ENCODE data around the gene EIF4EBP3. TPM values are rescaled to one million over a fixed set of nuclear protein-coding genes. Genes with fewer than 3 reads are reported as not detected.
A peak's percentile ranks its signal among the peaks of the same experiment; 100 is the strongest.

Gene EIF4EBP3
- total and polyA plus RNA-seq, 11 donors, result 4.7 to 34.9 (median 14.6) TPM

GRCh38 chr5:140555747-140556312 is 8.4 kb downstream of the EIF4EBP3 start:
- Histone ChIP-seq H3K27ac (peak overlapping the region in 4 of 12 donors; percentile 89 to 96 (median 94)), H3K36me3 (peaks cover 0 to 51% (median 31%) of the 10 kb centered on the region in 9 donors), H3K9me3 (no peaks in the 10 kb centered on the region), H3K4me1 (peaks cover 0 to 50% (median 31%) of the 10 kb centered on the region in 12 donors), H3K4me3 (peak overlapping the region in 9 of 12 donors; percentile 68 to 99 (median 78)), H3K27me3 (no peaks in the 10 kb centered on the region)
- no peak for TF ChIP-seq POLR2A (IDR thresholded peaks at IDR 0.05)
- TF ChIP-seq CTCF (IDR thresholded peaks at IDR 0.05), result no peak
- ATAC-seq, result no peak
- intact Hi-C loops (cut with DNase I), result loop anchor here in 1 of 10 donors (5.0 kb wide), 1 partner anchor 141 kb away; no protein-coding TSS in a partner anchor
- no peak for DNase-seq
- 77 to 91% (median 86%) methylated on average over 1 of the region's 1 CpG for WGBS, 4 donors

DNA sequence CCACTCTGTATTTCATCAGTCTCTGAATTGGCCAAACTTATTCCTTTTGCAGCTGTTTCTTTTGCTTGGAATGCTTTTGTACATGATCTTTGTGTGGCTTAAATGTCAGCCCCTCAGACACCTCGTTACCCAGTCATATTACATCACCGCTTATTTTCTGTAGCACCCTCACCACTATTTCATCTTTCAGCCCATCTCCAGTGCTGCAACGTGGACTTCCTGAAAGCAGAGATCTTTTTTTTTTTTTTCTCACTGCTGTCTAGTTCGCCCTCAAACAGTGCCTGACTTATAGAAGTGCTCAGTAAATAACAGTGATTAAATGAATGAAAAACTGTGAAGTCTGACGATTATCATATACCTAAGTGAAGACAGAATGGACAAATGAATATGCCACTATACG is 9.0 kb downstream of the EIF4EBP3 start:
- Histone ChIP-seq H3K36me3 (peaks cover 0 to 46% (median 28%) of the 10 kb centered on the region in 9 donors), H3K4me3 (peak overlapping the region; percentile 56 to 99 (median 78)), H3K27ac (peak overlapping the region in 8 of 12 donors; percentile 87 to 96 (median 92)), H3K9me3 (no peaks in the 10 kb centered on the region), H3K4me1 (peaks cover 0 to 47% (median 31%) of the 10 kb centered on the region in 12 donors), H3K27me3 (no peaks in the 10 kb centered on the region)
- intact Hi-C loops (cut with DNase I), result loop anchor here in 1 of 10 donors (5.0 kb wide), 1 partner anchor 141 kb away; no protein-coding TSS in a partner anchor
- no peak for DNase-seq
- no peak for ATAC-seq
- 7% methylated on average over 6 of the region's 6 CpGs for WGBS, 4 donors
- TF ChIP-seq CTCF (IDR thresholded peaks at IDR 0.05), result no peak
- TF ChIP-seq POLR2A (IDR thresholded peaks at IDR 0.05), result no peak

GRCh38 chr5:140557136-140557805 is 9.8 kb downstream of the EIF4EBP3 start, which contains the start of gene SRA1:
Gene SRA1, minus strand, starts transcription at chr5:140557473. Its CDS starts 21 bp downstream, at chr5:140557452.
- Histone ChIP-seq H3K4me3 (peak within 1 kb of the TSS; percentile 56 to 99 (median 78)), H3K4me1 (peaks cover 0 to 50% (median 32%) of the 10 kb centered on the region in 12 donors), H3K36me3 (peaks cover 0 to 39% (median 25%) of the 10 kb centered on the region in 9 donors), H3K9me3 (no peaks in the 10 kb centered on the region), H3K27me3 (no peaks in the 10 kb centered on the region), H3K27ac (peak within 1 kb of the TSS; percentile 58 to 97 (median 90))
- intact Hi-C loops (cut with DNase I), result loop anchor here in 1 of 10 donors (5.0 kb wide), 1 partner anchor 140 kb away; no protein-coding TSS in a partner anchor
- ATAC-seq (peak; percentile 91 to 98 (median 96)), DNase-seq (peak; percentile 93 to 97 (median 94))
- TF ChIP-seq POLR2A (IDR thresholded peaks at IDR 0.05) (peak; percentile 53 to 90), CTCF (IDR thresholded peaks at IDR 0.05) (peak in 1 of 12 donors; percentile 5)
- 1 to 6% (median 1%) methylated on average over 5 to 46 of the region's 46 CpGs for WGBS, 4 donors

GRCh38 chr5:140557965-140558364 is 10.5 kb downstream of the EIF4EBP3 start:
- Histone ChIP-seq H3K27me3 (no peaks in the 10 kb centered on the region), H3K4me3 (peak overlapping the region in 1 of 12 donors; percentile 83), H3K9me3 (no peaks in the 10 kb centered on the region), H3K27ac (peak overlapping the region in 11 of 12 donors; percentile 83 to 97 (median 90)), H3K4me1 (peaks cover 0 to 56% (median 37%) of the 10 kb centered on the region in 12 donors), H3K36me3 (peaks cover 0 to 32% (median 21%) of the 10 kb centered on the region in 9 donors)
- ATAC-seq (no peak), DNase-seq (no peak)
- intact Hi-C loops (cut with DNase I), result loop anchor here in 1 of 10 donors (5.0 kb wide), 1 partner anchor 139 kb away; no protein-coding TSS in a partner anchor
- no peak for TF ChIP-seq POLR2A (IDR thresholded peaks at IDR 0.05)
- no peak for TF ChIP-seq CTCF (IDR thresholded peaks at IDR 0.05)
- WGBS, 4 donors, result 81 to 90% (median 85%) methylated on average over 3 of the region's 3 CpGs
